Sigmoid colon (tissue), 7 donors: ENCODE results near the gene FSTL4. TPM values are rescaled to one million over a fixed set of nuclear protein-coding genes. Genes with fewer than 3 reads are reported as not detected.

ENCODE experiments used
- DNase-seq: peaks from one replicate; pipeline ENCODE4 v3.0.0-alpha.2; 2019
- H3K27ac ChIP-seq, 4 donors: fragments of 200-600 bp; sonication (generic); one replicate each; pipeline ENCODE4 v1.5.1; 2016 to 2019; ENCODE audit warnings: mild to moderate bottlenecking in 1 of 4
- H3K27me3 ChIP-seq, 3 donors: fragments of 200-600 bp; sonication (generic); one replicate each; pipeline ENCODE4 v1.5.1; 2019; ENCODE audit warnings: mild to moderate bottlenecking in 1 of 3
- H3K36me3 ChIP-seq, 4 donors: fragments of 200-600 bp; sonication (generic); one replicate each; pipeline ENCODE4 v1.5.1; 2016 to 2019
- H3K4me1 ChIP-seq, 4 donors: fragments of 200-600 bp; sonication (generic); one replicate each; pipeline ENCODE4 v1.5.1; 2017 to 2019
- H3K4me3 ChIP-seq, 4 donors: fragments of 200-600 bp; sonication (generic); one replicate each; pipeline ENCODE4 v1.5.1; 2017 to 2019; ENCODE audit warnings: mild to moderate bottlenecking in 2 of 4, moderate library complexity in 1 of 4
- H3K9me3 ChIP-seq, 4 donors: fragments of 200-600 bp in 3 of 4; sonication (generic) in 3 of 4; one replicate each; pipeline versions ENCODE4 v1.5.1 to v1.6.1; 2013 to 2019
- CTCF ChIP-seq, 4 experiments: fragments of 450-650 bp in 3 of 4; fragments of 200-600 bp in 1 of 4; IDR thresholded peaks; one replicate each; pipeline ENCODE4 v1.5.1; 2016 to 2019; ENCODE audit warnings: antibody characterized with exemption in 4 of 4, mild to moderate bottlenecking in 3 of 4, moderate library complexity in 2 of 4
- EP300 ChIP-seq, 4 donors: sonication (generic); formaldehyde crosslinking; IDR thresholded peaks; one replicate each; pipeline ENCODE4 v1.6.1; 2017; ENCODE audit warnings: antibody characterized with exemption in 4 of 4
- POLR2A ChIP-seq, 2 donors: fragments of 450-650 bp; IDR thresholded peaks; one replicate each; pipeline ENCODE4 v1.6.1; 2016; ENCODE audit warnings: antibody characterized with exemption in 2 of 2, mild to moderate bottlenecking in 2 of 2, moderate library complexity in 2 of 2
- POLR2AphosphoS5 ChIP-seq, 4 donors: sonication (generic); formaldehyde crosslinking; IDR thresholded peaks; one replicate each; pipeline ENCODE4 v1.6.1; 2017; ENCODE audit warnings: antibody characterized with exemption in 4 of 4
- WGBS, 2 donors: extraction: QIAGEN DNeasy Blood & Tissue Kit; methylation state at CpG; one replicate each; pipeline ENCODE4 v1.1.7; 2013; 5-methylcytosine and 5-hydroxymethylcytosine counted together
- intact Hi-C: fragments of 100-400 bp; cut with DNase I; formaldehyde crosslinking; loops from one replicate; pipeline ENCODE4 v1.15.1; 2023
- polyA plus RNA-seq, 3 donors: library from polyadenylated mRNA; stranded (reverse); fragments of 200-250 nt; gene quantifications; one replicate each; pipeline ENCODE4 v1.2.3, GENCODE V29; 2013
- total RNA-seq, 4 donors: library from RNA; depleted of rRNA; stranded (reverse); fragments of >200 nt; gene quantifications; one replicate each; pipeline ENCODE4 v1.1.0, GENCODE V29; 2016
- donor health status: healthy with polysubstance abuse.
- donor health status: Bipolar disorder and iron deficiency.
- donor health status: healthy.

The FSTL4 gene
- total and polyA plus RNA-seq, 7 donors = 0.23 to 0.45 (median 0.28) TPM; not detected in 4

GRCh38 chr5:133511653-133512235, 100.6 kb downstream of the FSTL4 start:
- no peak for DNase-seq
- H3K9me3 ChIP-seq = no peaks in the 10 kb centered on the region
- H3K27me3 ChIP-seq = no peaks in the 10 kb centered on the region
- H3K27ac ChIP-seq = no peak overlapping the region
- no peaks in the 10 kb centered on the region for H3K36me3 ChIP-seq
- no peak overlapping the region for H3K4me3 ChIP-seq
- TF ChIP-seq EP300 (IDR thresholded peaks at IDR 0.05) = no peak
- no peak for TF ChIP-seq CTCF (IDR thresholded peaks at IDR 0.05)
- TF ChIP-seq POLR2A (IDR thresholded peaks at IDR 0.05) = no peak
- TF ChIP-seq POLR2AphosphoS5 (IDR thresholded peaks at IDR 0.05) = no peak
- 89 to 96% methylated on average over 7 of the region's 7 CpGs for WGBS, 2 donors
- intact Hi-C loops = no loop called here
- H3K4me1 ChIP-seq = no peaks in the 10 kb centered on the region

GRCh38 chr5:133510634-133511262, 101.6 kb downstream of the FSTL4 start:
- 92 to 93% methylated on average over 11 of the region's 11 CpGs for WGBS, 2 donors
- H3K4me3 ChIP-seq = no peak overlapping the region
- H3K27me3 ChIP-seq = no peaks in the 10 kb centered on the region
- H3K9me3 ChIP-seq = no peaks in the 10 kb centered on the region
- DNase-seq = no peak
- no peaks in the 10 kb centered on the region for H3K4me1 ChIP-seq
- TF ChIP-seq POLR2AphosphoS5 (IDR thresholded peaks at IDR 0.05) = no peak
- TF ChIP-seq CTCF (IDR thresholded peaks at IDR 0.05) = no peak
- no peak for TF ChIP-seq POLR2A (IDR thresholded peaks at IDR 0.05)
- no peak overlapping the region for H3K27ac ChIP-seq
- no peaks in the 10 kb centered on the region for H3K36me3 ChIP-seq
- intact Hi-C loops = no loop called here

GRCh38 chr5:133509742-133510079, 102.6 kb downstream of the FSTL4 start:
- DNase-seq = no peak
- Histone ChIP-seq H3K9me3 (no peaks in the 10 kb centered on the region), H3K27ac (no peak overlapping the region), H3K4me3 (no peak overlapping the region), H3K4me1 (no peaks in the 10 kb centered on the region), H3K36me3 (no peaks in the 10 kb centered on the region), H3K27me3 (no peaks in the 10 kb centered on the region)
- intact Hi-C loops = no loop called here
- TF ChIP-seq POLR2AphosphoS5 (IDR thresholded peaks at IDR 0.05) (no peak), EP300 (IDR thresholded peaks at IDR 0.05) (no peak), POLR2A (IDR thresholded peaks at IDR 0.05) (no peak), CTCF (IDR thresholded peaks at IDR 0.05) (no peak)
- 79 to 82% methylated on average over 4 of the region's 4 CpGs for WGBS, 2 donors

- Histone ChIP-seq H3K27me3 (no peaks in the 10 kb centered on the region), H3K4me1 (no peaks in the 10 kb centered on the region), H3K36me3 (no peaks in the 10 kb centered on the region), H3K4me3 (no peak overlapping the region), H3K9me3 (no peaks in the 10 kb centered on the region), H3K27ac (no peak overlapping the region)
- WGBS, 2 donors = 86 to 91% methylated on average over 3 of the region's 3 CpGs
- no peak for DNase-seq
- intact Hi-C loops = no loop called here
- TF ChIP-seq POLR2AphosphoS5 (IDR thresholded peaks at IDR 0.05) (no peak), CTCF (IDR thresholded peaks at IDR 0.05) (no peak), EP300 (IDR thresholded peaks at IDR 0.05) (no peak), POLR2A (IDR thresholded peaks at IDR 0.05) (no peak)
Measured at GRCh38 chr5:133508845-133509741, 103.2 kb downstream of the FSTL4 start.
